IPS DF 19.7 (cell line): ENCODE results near the gene ZNF385B.
"Not testable (repeated sequence)": the region's sequence is repeated elsewhere in the genome, so short reads cannot be mapped to it uniquely, and the experiment has no call there.

Experiments used
- DNase-seq: peaks from one replicate; pipeline ENCODE4 v3.0.0-alpha.2; 2013; ENCODE audit warnings: low read depth, low spot score

The ZNF385B gene

DNA sequence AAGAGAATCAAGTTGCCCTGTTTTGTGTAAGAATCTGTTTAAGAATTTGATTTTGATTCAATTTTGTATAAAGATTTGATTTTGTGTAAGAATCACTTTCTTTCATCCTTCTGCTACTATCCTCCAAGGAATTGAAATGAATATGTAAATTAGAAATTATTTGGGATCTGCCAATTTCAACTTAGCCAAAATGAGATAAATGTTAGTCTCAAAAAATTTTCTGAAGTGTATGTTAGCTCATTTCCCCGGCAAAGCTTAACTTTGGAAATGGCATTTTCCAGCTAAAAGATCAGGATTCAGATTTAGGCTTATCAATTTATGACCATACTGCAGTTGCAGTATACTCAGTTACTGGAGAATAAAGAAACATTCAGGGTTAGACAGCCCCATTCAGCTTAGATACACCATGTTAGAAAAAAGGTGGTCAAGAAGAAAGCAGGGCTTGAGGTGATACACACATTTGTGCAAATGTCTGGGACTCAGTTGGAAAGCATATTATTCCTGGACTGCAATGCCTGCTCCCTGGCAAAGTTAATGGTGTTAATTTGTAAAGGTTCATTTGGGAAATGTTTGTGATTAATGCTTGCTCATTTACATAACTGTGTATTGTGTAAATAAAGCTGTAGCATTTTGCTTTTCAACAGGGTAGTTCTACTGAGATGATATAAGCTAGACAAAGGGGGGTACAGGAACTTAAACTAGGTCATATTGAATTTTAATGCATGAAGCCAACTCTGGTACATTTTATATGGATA, 349.0 kb downstream of the ZNF385B start:
- no peak for DNase-seq

DNA sequence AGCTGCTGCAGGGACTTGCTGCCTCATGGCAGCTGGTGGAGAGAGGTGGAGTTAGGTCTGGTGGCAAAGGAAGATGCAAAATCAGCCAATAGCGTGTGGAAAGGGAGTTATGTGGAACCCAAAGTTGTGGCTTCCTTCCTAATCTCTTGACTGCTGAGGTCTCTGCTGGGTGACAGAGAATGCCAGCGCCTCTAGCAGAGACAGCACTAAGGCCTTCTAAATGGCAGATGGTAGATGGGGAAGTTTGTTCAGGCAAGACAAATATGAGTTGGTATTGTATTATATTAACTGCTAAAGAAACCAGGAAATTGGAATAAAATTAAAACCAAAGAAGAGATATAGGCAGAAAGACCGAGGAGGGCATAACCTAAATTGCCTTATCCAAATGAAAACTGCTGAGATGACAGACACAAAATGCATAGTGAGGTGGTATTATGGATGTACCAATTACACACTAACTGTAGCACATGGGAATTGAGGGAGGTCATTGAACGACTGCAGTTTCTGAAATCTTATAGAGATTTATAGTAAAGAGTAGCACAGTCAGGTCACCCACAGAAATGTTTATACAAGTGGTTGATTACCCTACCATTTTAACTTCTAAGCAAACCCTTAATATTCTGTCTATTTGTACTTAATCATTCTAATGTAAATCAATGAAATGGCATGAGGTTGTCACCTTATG, 350.2 kb downstream of the ZNF385B start:
- DNase-seq, result no peak

DNA sequence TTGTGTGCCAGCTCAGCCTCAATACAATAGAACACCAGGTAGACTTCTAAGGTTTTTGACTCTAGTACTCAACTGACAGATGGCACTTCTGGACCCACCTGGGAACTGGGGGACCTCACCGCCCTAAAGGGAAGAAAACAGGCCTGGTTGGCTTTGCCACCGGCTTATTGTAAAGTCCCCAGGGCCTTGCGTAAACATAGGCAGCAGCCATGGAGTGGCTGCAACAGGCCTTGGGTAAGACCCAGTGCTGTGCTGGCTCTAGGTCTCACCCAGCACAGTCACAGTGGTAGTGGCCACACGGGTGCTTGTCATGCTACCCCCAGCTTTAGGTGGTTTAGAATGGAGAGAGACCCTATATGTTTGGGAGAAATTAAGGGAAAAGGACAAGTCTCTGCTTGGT, 366.1 kb downstream of the ZNF385B start:
- no peak for DNase-seq

DNA sequence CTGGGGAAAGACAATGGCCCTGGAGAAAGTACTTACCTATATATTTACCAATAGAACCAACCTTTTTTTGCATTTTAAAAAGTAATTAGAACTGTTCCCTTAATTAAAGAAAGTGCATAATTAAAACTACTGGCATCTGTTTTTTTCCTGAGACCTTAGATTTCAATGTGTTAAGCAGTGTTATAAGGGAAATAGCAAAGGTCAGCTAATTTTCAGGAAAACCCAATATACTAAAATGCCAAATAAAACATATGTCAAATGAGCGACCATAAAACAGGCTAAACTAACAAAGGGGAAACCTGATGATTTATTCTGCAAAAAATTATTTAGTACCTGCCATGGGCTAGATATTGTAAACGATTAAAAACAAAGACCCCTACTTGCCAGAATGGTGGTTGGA, 372.8 kb downstream of the ZNF385B start:
- DNase-seq, result no peak

DNA sequence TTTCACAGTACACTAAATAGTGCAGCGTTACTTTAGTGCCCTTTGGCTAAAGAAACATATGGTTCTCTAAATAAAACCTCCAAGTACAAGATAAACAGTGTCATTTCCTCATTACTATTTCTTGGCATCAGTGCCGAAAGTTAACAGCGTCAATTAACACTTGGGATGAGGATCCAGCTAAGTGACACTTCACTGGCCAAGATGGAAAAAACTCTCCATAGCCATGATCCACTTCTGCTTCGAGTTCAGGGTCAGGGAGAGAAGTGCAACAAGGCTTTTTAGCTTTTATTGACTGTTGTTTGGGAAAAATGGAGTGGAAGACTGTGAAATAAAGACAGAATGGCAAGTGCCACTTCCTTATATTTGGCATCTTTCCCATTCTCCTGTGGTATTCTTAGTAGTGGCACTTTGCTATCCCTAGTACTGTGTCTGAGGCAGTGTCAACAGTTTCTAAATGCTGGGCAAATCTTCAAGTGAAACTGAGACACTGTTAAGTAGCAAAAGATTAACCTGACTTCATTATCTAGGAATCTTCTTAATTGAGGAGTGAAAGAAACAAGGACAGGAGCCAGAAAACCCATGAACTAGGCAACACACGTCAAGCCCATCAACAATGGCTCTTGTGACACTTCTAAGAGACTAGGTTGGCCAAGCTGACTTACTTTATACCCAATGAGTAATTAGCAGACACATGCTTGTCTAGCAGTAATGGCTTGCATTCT, 374.2 kb downstream of the ZNF385B start:
- DNase-seq, result no peak

DNA sequence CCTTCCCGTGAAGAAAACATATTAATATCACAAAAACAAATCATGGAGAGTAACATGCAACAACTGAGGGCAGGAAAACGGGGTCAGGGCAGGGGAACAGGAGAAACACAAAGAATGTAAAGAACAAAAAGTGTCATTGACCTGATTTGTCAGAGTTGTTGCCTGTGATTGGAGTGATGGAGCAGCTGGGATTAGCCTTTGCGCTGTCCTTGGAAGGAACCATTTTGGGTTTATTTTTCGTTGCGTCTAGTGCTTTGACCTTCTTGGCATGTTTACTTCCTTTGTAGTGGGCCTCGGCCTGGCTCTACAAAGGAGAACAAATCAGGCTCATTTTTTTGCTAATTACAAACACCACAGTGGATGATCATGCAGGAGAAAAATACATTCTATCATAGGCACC, 378.3 kb downstream of the ZNF385B start:
- DNase-seq, result no peak

DNA sequence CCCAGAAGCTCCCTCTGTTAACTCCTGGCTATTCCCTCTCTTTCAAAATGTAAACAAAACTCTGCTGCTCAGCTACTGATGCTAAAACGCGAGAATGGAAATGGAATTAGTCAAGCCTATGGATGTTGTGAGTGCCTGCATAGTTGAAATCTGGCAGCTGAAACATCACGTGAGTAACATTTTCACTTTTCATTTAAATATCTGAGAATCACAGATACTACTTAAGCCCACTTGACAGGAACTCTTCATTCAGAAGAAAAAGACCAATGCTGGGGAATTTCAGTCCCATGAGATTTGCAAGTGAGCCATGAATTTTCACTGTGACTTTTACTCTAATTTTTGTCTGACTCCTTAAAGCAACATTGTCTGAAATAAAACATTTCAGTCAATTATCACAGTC, 381.5 kb downstream of the ZNF385B start:
- no peak for DNase-seq

DNA sequence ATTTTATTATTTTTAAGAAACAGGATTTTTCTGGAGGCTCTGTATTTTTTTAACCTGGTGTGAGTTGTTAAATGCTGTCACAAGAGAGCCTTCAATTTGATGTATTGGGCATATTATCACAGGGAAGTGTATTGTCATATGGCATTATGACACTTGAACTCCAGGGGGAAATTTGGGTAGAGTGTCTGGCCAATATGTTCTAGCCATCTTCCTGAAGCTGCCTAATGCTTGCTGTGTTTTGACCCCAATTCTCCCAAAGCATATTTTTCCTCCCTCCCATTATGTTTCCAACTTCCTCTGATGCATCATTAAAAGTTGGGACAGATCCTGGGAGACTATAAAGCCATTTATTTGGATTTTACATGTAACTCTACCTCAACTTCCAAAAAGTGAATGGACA, 382.6 kb downstream of the ZNF385B start:
- no peak for DNase-seq

DNA sequence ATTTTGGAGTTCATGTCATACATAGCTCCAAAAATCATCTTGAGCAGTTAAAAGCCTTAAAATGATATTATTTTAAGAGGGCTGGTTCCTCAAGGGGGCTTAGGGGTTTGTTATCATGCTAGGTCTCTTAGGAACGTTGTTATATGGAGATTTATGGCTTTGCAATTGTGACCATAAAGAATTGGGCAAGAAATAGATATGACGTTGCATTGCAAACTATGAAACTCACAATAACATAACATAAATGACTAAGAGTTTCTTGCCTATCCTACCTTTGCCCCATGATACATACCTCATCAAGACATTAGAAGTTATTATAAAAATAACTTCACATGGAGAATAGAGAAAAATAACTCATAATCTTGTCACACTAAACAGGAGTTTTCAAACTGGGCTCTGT, 390.4 kb downstream of the ZNF385B start:
- no peak for DNase-seq

DNA sequence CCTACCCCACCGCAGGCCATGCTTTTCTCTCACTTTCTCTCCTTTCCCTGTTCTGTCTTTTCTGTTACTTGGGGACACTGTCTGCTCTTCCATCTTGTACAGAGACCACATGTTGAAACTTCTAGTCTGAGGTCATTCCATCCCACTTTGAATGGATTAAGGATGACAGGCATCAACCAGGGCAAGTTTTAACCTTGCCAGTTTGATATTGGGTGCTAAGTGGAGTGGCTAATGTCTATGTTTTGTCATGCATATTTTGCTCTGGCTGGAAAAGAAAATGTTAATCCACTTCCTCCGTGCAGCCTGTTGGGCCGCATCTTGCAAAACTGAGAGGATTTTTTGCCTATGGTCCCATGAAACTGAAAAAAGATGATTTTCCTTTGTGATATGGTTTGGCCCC, 391.3 kb downstream of the ZNF385B start:
- no peak for DNase-seq

DNA sequence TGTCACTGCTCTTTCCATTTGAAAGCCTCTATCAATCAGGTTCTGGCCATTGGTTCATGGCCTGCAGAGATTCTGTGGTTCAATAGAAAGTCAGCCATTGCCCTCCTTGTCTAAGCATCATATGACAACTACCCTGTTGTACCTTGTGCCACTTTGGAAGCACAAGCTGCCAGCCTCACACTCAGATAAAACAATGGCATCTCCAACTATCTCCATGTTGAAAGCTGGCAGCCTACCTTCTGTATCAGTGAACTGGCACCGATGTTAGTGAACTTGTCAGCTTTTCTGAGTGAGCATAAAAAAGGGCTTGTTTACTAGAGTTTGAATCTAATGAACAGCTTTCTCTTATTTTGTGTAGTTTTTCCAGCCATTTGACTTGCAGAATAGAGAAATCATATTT, 393.5 kb downstream of the ZNF385B start:
- DNase-seq, result no peak

DNA sequence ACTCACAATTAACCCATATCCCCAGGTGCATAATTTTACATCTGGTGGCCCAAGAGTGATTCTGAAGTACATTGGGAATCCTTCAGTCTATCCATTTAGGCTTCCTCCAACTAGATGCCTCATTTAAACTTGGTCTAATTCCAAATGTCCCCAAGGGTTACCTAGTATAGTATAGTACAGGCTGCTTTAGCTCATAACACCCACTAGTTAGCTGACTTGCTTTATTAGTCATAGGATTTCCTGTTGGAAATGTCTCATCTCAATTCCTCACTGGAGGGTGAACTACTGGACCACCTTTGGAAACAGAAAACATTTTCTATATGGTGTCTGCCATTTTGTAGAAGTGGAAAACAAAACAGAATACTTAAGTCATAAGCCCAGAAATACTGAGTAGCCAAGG, 394.3 kb downstream of the ZNF385B start:
- no peak for DNase-seq

DNA sequence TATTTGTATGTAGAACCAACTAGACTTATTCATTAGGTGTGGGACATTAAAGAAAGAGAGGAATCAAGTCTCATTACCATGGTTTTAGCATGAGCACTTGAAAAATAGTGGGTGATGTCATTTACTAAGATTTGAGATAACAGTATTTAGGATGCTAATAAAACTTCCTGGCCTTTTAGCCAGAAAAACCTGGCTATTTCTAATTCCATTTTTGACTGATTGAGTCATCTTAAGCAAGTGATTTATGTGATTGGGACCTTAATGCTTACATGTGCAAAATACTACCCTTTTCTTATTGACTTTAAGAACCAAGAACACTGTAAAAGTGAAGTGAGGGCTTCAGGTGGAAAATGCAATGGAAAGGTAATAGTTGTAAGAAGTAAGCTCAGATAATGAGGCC, 400.0 kb downstream of the ZNF385B start:
- DNase-seq, result no peak

DNA sequence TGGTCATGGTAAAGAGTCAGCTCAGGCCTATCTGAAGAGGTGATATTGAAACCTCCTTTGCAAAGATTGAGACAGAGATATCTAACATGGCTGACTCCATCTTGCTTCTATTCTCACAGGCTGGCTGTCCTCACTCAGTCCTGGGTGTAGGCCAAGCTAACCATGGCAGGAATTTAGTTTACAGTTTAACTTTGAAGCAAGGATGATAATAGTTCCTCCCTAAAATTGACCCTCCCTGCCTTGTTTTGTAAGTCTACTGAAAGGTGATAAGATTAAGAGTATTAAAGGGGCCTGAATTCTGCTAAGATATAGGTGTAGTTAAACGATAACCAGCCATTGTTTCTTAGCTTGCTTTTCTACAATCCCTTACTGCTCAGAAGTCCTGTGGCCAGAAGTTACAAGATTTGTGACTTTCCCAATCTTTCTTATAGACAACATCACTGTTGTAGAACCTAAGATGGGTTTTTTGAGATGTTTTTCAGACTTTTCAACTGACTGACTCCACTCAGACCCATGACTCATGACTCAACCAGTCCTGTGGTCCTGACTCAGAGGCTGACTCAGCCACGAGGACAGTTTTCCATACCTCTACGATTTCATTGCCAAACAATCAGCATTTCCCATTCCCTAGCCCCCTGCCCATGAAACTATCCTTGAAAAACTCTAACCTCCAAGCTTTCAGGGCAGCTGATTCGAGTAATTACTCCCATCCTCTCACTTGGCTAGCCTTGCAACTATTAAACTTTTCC, 401.1 kb downstream of the ZNF385B start:
- DNase-seq, result no peak

DNA sequence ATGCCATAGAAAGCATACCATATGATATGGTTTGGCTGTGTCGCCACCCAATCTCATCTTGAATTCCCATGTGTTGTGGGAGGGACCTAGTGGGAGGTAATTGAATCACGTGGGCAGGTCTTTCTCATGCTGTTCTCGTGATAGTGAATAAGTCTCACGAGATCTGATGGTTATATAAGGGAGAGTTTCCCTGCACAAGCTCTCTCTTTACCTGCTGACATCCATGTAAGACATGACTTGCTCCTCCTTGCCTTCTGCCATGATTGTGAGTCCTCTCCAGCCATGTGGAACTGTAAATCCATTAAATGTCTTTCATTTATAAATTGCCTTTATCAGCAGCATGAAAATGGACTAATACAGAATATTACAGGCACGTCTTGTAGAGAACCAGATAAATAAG, 403.3 kb downstream of the ZNF385B start:
- DNase-seq, result not testable (repeated sequence)

DNA sequence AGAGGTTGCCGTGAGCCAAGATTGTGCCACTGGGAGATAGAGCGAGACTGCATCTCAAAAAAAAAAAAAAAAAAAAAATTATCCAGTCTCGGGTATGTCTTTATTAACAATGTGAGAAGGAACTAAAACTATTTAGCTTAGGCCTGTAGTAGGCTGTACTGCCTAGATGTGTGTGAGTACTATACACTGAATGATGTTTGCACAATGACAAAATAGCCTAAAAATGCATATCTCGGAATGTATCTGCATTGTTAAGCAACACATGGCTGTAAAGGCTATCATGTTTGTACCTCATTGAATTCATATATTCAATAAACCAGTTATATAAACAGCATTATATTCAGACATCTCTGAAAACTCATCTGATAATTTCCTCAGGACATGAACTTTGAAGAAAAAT, 405.6 kb downstream of the ZNF385B start:
- no peak for DNase-seq

DNA sequence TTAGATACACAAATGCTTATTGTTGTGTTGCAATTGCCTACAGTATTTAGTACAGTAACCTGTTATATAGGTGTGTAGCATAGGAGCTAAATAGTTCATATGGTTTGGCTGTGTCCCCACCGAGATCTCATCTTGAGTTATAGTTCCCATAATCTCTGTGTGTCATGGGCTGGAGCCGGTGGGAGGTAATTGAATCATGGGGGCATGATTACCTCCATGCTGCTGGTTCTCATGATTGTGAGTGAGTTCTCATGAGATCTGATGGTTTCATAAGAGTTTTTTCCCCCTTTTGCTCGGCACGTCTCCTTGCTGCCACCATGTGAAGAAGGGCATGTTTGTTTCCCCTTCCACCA, 406.3 kb downstream of the ZNF385B start:
- DNase-seq, result no peak

DNA sequence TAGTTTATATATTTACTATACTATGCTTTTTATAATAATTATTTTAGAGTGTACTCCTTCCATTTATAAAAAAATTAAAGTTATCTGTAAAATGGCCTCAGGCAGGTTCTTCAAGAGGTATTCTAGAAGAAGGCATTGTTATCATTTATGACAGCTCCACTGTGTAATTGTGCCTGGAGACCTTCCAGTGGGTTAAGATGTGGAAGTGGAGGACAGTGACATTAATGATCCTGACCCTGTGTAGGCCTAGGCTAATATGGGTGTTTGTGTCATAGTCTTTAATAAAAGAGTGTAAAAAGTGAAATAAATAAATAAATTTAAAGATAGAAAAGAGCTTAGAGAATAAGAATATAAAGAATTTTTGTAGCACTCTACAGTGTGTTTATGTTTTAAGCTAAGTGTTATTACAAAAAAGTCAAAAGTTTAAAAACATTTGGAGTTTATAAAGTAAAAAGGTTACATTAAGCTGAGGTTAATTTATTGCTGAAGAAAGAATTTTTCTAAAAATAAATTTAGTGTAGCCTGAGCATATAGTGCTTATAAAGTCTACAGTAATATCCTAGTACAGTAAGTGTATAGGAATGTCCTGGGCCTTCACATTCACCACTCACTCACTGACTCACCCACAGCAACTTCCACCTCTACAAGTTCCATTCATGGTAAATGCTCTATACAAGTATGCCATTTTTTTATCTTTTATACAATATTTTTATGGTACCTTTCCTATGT, 406.8 kb downstream of the ZNF385B start:
- no peak for DNase-seq

DNA sequence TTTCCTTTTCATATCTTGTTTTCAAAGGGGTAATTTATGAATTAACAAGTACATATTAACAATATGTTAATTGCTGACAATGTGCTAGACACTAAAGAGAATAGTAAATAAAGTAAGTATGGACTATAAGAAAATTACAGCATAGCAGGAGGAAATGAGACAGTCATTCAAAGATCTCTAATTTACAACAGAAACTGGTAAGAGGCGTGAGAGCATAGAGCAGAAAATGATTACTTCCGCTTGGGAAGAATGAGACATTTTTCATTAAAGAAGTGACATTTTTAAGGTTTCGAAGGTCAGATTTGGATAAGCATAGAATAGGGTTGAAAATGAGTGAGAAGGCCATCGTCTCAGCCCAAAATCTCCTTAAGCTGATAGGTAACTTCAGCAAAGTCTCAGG, 412.4 kb downstream of the ZNF385B start:
- DNase-seq, result no peak

DNA sequence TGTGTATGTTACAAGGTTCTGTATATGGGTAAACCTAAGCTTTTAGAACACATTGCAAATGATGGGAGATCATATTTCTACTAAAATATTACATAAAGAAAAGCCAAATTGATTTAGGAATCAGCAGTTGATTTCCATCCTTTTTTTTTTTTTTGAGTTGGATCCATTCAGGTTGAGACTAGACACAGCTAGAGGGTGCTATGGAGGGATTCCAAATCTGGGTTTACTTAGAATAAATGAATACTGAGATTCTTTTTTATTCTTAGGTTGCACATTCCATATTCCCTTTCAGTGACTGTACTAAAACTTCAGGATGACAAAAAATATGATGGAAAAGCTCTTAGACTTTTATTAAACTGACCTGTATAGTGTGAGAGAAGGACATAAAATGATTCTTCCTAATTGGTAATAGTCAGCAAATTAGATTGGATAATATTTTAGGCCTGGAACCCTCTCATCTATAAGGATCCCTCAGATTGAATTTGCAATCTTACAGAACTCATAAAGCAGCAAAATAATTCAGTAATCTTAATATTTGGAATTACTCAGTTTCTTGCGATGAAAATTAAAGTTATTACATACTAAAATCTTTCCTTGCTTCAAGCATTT, 413.5 kb downstream of the ZNF385B start:
- no peak for DNase-seq

DNA sequence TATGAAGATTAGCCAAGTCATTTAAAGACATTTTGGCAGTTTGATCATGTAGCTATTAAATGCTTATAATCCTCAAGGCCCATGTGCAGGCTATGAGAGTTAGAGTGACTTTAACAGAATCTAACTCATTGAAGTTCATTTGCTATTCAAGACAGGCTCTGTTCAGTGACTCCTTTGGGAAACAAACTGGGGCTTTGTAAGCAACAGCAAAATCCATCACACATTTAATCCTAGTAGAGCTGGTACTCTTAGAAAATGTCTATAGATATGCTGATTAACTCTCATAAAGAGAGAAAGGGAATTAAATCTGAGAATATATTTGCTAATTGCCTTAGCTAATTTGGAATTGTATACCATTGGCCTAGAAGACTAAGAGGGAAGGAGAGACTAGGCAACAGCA, 414.0 kb downstream of the ZNF385B start:
- DNase-seq, result no peak
